Measurements from ENCODE around the gene ZP4. TPM values are rescaled to one million over a fixed set of nuclear protein-coding genes. Genes with fewer than 3 reads are reported as not detected.

The ZP4 gene
- total and polyA plus RNA-seq, 2 of the 13 experiments (the other 11 are each of a cell fraction or from before 2014, with no cell fraction given), result not detected

DNA sequence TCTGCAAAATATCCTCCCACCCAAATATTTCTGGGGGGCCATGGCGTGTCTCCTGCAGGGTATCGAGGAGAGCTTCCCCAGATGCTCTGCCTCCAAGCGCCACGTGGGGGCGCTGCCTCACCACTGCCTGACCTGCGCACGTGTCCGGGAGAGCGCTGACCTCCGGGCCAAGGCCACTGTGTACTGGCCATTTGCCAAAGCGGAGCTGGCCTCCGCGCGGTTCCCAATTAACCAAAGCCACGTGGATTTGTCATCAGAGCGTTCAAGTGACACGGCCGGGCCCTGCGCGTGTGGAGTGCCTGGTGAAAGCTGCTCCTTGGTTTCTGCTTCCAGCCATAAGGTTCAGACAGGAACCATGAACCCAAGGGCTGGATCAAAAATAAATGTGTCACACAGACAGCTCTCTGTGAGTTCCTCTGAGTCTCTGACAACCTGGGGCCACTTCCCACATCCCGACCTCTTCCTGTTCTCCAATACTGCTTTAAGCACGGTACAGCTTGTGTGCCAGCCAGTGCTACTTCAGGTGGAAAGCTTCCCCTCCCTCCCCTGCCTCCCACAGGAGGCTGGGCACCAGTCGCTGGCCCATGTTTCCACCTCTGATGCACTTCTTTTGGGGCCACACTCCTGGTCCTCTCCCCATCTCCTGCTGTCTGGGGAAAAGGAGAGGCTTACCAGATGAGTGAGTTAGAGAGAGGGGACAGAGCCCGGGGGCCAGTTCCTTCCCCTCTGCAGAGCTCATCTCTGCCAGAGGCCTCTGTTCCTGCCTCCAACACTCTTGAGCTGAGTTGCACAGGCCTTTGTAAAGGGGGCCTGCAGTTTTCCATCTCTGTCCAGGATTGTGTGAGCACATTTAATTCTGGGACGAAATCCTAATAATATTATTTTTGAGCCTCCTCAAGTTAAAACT lies 26.1 kb downstream of the ZP4 start (continued):
- TF ChIP-seq, protein P1, sequence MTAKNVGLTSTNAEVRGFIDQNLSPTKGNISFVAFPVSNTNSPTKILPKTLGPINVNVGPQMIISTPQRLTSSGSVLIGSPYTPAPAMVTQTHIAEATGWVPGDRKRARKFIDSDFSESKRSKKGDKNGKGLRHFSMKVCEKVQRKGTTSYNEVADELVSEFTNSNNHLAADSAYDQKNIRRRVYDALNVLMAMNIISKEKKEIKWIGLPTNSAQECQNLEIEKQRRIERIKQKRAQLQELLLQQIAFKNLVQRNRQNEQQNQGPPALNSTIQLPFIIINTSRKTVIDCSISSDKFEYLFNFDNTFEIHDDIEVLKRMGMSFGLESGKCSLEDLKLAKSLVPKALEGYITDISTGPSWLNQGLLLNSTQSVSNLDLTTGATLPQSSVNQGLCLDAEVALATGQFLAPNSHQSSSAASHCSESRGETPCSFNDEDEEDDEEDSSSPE (CRISPR knock-in tag; IDR thresholded peaks at IDR 0.05), result peak; percentile 89
- TF ChIP-seq HMGA1 (CRISPR knock-in tag; conservative IDR thresholded peaks at IDR 0.05) (no peak), RAD21 (CRISPR knock-in tag; IDR thresholded peaks at IDR 0.05) (peak; percentile 85), NCOR1 (IDR thresholded peaks at IDR 0.05; ENCODE audit: borderline replicate concordance, low read length) (no peak; the same call in 1 of the 2 replicates), BCL6 (CRISPR knock-in tag; IDR thresholded peaks at IDR 0.05) (peak; percentile 52), ZNF747 (CRISPR knock-in tag; IDR thresholded peaks at IDR 0.05; ENCODE audit: borderline replicate concordance) (no peak; the same call in 1 of the 2 replicates), XBP1 (CRISPR knock-in tag; IDR thresholded peaks at IDR 0.05) (peak; percentile 95; the same call in 1 of the 2 replicates), ZNF713 (CRISPR knock-in tag; IDR thresholded peaks at IDR 0.05) (no peak), ZNF414 (CRISPR knock-in tag; IDR thresholded peaks at IDR 0.05) (no peak), ZNF782 (CRISPR knock-in tag; IDR thresholded peaks at IDR 0.05; ENCODE audit: borderline replicate concordance) (peak; percentile 64; the same call in 1 of the 2 replicates), FOXO1 (CRISPR knock-in tag; IDR thresholded peaks at IDR 0.05) (peak; percentile 64), MBNL3 (CRISPR knock-in tag; conservative IDR thresholded peaks at IDR 0.05) (no peak), NR2F2 (IDR thresholded peaks at IDR 0.05; ENCODE audit: borderline replicate concordance, low read depth) (peak; percentile 85), MEF2D (CRISPR knock-in tag; IDR thresholded peaks at IDR 0.05) (peak; percentile 76), REL (CRISPR knock-in tag; conservative IDR thresholded peaks at IDR 0.05) (no peak; the same call in 1 of the 2 replicates), RNF219 (CRISPR knock-in tag; IDR thresholded peaks at IDR 0.05) (no peak), ZNF749 (CRISPR knock-in tag; IDR thresholded peaks at IDR 0.05; ENCODE audit: borderline replicate concordance) (peak; percentile 73; the same call in 1 of the 2 replicates), MIER2 (CRISPR knock-in tag; IDR thresholded peaks at IDR 0.05) (0 out of 2 replicates have a peak, but pooled peaks have one; percentile 60), GABPB1 (CRISPR knock-in tag; IDR thresholded peaks at IDR 0.05) (peak; percentile 83)
- TF ChIP-seq, protein P2, sequence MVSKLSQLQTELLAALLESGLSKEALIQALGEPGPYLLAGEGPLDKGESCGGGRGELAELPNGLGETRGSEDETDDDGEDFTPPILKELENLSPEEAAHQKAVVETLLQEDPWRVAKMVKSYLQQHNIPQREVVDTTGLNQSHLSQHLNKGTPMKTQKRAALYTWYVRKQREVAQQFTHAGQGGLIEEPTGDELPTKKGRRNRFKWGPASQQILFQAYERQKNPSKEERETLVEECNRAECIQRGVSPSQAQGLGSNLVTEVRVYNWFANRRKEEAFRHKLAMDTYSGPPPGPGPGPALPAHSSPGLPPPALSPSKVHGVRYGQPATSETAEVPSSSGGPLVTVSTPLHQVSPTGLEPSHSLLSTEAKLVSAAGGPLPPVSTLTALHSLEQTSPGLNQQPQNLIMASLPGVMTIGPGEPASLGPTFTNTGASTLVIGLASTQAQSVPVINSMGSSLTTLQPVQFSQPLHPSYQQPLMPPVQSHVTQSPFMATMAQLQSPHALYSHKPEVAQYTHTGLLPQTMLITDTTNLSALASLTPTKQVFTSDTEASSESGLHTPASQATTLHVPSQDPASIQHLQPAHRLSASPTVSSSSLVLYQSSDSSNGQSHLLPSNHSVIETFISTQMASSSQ (IDR thresholded peaks at IDR 0.05; ENCODE audit: low read depth), result no peak
- TF ChIP-seq, protein P2 (CRISPR knock-in tag; IDR thresholded peaks at IDR 0.05; ENCODE audit: borderline replicate concordance), result peak; percentile 60; the same call in 1 of the 2 replicates

Data from HepG2 (cell line).